DND-41 (cell line): ENCODE data around the gene APOL5.

Source experiments
- CTCF ChIP-seq: IDR thresholded peaks from 2 replicates; pipeline ENCODE4 v1.5.1; 2012; ENCODE audit warnings: borderline replicate concordance, low read length, moderate library complexity, mild to moderate bottlenecking; ENCODE audit not compliant: poor library complexity, severe bottlenecking; ENCODE audit errors: extremely low read depth
- EZH2 ChIP-seq: IDR thresholded peaks from 3 replicates; pipeline ENCODE4 v1.6.1; 2012; ENCODE audit warnings: borderline replicate concordance, low read depth, mild to moderate bottlenecking, moderate library complexity, low read length, inconsistent platforms; ENCODE audit not compliant: severe bottlenecking

GRCh38 chr22:35749808-35750207, 32.1 kb downstream of the APOL5 start:
- TF ChIP-seq CTCF (no peak), EZH2 (no peak)
